GM21717 (cell line): ENCODE measurements around the gene MEIOSIN.

Experiments used
- ATAC-seq: cut with Tn5 transposase; IDR thresholded peaks from one replicate; pipeline ENCODE4 v1.9.1; 2021; ENCODE audit warnings: mild to moderate bottlenecking, moderate library complexity; ENCODE audit not compliant: unreplicated experiment

MEIOSIN gene

DNA sequence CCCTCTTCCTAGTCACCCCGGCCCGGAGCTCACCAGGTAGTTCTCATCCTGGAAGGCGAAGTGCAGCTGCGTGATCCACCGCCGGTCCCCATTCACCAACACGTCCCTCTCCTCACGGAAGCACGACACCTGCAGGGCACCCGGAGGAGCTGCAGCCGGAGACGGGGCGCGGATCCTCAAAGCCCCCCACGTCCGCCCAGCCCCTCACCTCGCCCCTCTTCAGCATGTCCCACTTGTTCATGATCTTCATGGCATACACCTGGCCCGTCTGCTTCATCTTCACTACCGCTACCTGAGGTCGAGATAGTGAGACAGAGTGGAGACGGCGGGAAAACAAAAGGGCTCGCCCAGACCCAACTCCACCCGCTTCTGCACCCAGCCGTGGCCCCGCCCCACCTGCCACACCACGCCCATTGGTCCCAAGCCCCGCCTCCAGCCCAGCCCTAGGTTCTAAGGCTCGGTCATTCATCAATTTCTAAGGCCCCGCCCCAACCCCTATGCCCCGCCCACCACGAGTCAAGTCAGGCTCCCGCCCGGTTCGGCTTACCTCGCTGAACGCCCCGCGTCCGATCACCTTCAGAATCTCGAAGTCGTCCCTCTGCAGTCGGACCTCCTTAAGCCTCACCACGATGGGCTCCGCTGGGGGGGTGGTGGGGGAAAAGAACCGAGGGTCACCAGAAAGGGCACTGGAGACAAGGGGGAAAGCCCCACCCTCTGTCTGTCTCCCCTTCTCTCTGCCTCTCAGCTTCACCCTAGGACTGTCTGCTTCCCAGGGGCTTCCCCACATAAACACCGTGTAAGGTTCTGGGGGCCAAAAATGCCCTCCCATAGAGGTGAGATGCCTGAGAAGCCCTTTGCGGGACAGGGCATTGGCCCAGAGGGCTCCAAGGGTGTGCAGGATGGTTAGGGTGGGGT lies 46.2 kb downstream of the MEIOSIN start:
- peak; percentile 69 for ATAC-seq

DNA sequence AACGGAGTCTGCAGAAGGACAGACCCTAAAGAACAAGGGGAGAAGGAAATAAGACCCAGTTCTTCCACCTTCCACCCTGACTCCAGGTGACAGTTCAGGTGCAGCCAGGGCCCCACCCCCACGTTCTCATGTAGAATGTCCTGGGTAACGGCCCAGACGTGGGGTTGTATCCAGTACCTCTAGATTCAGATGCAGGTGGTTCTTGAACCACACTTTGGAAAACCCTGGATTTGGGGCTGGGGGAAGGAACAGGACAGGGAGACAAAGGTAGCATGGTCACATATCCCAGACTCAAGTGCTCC lies 46.9 kb downstream of the MEIOSIN start:
- ATAC-seq, result no peak

DNA sequence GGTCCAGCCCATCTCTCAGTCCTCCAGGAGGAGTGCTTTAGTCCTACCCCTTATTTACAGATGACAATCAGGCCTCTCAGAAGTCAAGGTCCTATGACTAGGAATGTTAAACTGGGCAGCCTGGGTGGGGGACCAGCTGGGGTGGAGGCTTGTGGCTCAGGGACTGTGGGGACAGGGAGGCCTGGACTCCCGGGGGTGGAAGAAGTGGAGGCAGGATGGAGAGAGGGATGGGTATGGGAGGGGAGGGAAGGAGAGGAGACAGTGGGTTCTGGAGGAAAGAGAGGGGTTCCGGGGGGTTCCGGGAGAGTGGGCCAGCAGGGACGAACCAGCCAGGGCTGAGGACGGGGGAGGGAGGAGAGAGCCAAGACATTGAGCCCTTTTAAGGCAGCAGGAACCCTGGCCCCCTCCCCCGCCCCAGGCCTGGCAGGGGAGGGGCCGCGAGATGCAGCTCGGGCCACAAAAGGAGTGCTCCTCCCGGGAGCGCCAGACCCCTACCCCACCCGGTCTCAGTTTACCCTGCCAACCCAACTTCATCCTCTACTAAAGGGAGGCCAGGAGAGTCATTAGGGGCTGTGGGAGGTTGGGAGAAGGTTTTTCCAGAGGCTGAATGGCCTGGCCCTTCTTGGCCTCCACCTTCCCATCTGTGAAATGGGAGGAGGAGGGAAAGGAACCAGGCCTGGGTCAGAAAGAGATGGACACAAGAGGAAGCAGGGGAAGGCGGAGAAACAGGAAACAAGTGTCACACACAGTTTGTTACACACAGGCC lies 47.4 kb downstream of the MEIOSIN start:
- no peak for ATAC-seq

DNA sequence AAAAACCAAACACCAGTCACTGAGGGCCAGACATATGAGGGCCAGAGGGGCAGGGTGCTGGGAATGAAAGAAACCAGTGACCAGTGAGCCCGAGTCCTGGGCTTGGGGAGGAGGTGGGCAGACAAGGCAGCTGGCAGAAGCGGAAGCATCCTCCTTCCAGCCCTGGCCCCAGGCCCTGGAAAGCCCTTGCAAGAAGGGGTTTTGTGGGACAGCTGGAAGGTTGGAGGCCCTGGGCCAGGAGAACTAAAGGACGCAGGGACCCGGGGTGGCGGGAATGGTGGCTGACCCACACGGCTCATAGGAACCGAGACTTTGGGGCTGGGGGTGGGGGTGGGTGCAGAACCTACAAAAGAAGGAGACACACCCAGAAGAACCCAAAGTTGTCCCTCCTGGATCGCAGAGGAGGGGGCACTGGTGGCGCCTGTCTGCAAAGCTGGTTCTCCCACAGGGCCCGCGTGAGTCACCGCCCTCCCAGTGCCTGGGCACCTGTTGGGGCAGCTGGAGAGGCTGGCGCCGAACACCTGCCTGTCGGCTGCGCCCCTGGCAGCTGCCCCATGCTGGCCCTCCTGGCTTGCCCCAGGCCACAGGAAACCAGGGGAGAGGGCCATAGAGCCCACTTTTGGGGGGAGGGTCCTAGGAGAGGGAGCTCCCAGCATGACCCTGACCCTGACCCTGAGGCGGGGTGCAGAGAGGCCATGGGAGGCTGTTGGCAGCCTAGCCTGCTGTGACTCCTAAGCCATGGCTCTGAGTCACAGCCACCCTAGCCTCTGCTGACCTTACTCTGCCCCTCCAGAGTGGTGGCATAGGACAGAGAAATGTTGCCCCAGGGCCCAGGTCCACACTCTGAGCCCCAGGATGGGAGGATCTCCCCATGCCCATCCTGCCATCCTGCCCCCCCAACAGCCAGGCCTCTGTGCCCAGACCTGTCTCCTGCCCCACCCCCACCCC lies 48.2 kb downstream of the MEIOSIN start:
- ATAC-seq, result no peak

- no peak for ATAC-seq
These were observed 49.0 kb downstream of the MEIOSIN start, which contains the start of gene DMPK for GRCh38 chr19:45782162-45782691. Gene DMPK, minus strand, starts transcription at chr19:45782490. Its CDS starts 138 bp downstream, at chr19:45782352.

GRCh38 chr19:45782820-45783785 lies 49.9 kb downstream of the MEIOSIN start:
- no peak for ATAC-seq

DNA sequence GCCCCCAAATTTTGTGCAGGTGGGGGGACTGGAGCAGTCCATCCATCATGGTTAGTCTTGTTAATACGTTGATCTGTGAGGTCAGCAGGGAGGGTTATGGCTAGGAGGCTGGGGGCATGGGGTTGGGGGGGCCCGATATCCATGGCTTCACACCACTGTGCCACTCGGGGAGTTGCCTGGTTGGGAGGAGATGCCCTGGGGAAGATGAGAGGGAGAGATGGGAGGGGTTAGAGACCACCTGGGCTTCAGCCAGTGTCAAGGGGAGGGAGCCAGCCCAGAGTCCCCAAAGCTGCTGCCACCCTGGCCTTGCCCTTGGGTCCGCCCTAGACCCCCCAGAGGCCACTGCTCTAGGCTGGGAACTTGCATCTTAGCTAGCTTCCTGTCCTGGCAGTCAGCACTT lies 50.9 kb downstream of the MEIOSIN start:
- no peak for ATAC-seq

DNA sequence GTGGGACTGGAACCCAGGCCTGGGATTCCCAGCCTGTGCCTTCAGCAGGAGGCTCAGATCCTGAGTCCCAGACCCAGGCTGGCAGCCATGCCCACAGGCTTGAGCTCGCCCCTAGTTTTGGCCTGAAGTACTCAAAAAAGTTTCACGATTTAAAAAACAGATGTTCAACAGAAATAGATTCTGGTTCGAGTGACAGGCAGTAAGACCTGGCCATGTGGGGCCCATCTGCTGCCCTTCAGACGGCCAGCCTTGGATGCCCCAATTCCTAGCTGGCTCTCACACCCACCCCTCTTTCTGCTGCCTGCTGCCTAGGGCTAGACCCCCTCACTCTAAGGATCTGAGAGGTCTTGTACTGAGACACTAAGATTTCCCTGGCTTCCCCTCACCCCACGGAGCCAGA lies 51.9 kb downstream of the MEIOSIN start:
- no peak for ATAC-seq

DNA sequence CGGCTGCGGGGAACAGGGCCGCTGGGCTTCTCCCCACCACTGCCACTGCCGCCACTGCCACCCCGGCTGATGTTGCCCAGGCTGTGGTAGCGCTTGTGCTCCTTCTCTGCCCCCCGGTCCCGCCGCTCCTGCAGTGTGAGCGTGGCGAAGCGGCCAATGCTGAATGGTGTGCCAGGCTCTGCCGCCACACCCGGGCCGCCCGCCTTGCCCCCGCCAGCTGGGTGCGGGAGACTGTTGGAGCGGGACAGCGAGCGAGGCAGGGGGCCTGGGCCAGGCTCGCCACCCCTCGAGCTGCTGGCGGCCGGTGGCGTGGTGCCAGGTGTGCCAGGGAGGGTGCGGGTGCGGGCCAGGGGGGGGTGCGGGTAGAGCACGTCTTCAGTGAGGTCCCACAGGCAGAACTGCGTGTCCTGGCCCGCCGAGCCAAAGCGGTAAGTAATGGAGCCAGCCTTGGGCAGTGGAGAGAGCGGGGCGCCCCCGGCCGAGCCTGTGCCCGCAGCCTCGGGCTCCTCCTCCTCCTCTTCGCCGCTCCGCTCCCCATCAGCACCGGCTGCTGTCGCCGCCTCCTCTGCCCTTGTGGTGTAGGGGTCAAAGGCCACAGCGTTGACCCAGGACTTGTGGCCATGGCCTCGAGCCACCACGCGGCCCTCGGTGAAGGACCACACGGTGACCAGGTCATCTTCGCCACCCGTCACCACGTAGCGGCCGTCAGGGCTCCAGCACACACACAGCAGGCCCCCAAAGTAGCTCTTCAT lies 52.7 kb downstream of the MEIOSIN start:
- ATAC-seq, result no peak

- ATAC-seq, result no peak
These were observed 53.3 kb downstream of the MEIOSIN start for GRCh38 chr19:45786533-45786894.

DNA sequence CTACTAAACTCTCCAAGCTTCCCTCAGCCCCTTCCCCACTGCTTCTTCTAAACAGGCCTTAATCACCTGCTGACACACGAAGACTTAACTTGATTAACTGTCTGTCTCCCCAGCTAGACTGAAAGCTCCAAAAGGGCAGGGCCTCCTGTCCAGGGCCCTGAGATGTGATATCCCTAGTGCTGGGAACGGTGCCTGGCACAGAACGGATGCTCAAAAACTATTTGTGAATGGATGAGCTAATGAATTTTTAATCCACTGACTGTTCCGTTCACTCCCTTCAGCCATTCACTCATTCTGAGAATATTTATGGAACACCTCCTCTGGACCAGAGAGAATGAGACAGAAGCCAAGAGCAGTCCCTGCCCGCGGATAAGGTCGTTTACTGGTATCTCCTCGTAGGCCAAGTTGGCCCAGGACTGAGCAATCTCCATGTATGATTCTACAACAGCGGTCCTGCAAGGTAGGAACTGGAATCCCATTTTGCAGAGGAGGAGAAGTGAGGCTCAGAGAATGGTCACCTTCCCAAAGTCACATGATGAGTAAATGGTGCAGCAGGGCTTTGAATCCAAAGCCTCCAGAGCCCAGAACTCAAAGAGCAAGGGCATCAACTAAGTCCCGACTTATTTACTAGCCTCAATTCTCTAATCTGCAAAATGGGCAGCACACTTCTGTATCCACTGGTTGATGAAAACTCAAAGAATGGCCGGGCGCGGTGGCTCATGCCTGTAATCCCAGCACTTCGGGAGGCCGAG lies 56.0 kb downstream of the MEIOSIN start:
- ATAC-seq, result no peak

DNA sequence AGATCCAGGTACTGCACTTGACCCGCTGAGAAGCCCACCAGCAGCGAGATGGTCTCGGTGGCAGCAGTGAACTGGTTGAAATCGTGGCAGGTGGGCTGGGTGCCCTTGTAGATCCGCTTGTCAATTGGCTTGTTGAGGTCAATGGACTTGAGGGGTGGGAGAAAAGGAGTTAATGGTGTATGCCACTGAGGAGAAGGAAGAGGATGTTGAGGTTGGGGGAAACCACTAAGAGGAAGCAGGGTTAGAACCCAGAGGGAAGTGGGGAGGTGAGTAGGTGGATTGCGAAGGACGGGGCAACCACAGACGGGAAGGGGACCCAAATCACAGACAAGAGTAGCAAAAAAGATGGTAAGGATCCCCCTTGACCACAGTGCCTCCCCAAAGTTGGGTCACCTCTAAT lies 57.7 kb downstream of the MEIOSIN start:
- no peak for ATAC-seq

DNA sequence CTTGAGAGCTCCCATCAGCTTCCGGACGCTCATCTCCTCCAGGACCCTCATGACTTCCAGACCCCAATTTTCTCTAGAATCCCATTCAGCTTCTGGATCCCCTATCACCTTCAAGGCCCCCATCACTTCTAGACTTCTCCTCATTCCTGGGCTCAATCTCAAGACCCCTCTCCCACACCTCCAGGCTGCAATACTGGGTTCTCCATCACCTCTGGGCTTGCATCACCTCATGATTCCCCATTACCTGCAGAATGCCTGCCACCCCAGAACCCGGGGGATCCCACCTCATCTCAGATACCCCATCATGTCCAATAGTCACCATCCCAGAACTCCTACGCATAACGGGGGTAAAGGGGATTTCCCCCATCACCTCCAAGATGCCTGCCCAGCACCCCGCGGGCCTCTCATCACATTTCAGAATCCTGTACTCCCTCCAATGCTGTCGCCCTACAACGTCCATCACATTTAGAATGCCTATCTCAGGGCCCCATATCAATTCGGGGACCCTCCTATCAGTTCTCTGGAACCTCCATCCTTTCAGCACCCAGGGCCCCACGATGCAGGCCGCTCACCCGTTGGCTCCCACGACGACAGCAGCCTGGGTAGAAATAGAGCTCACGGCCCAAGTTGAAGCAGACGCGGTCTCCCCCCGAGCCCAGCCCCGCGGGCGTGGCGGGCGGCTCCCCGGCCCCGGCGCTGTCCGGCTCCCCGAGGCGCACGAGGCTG lies 58.7 kb downstream of the MEIOSIN start:
- ATAC-seq, result peak; percentile 3

DNA sequence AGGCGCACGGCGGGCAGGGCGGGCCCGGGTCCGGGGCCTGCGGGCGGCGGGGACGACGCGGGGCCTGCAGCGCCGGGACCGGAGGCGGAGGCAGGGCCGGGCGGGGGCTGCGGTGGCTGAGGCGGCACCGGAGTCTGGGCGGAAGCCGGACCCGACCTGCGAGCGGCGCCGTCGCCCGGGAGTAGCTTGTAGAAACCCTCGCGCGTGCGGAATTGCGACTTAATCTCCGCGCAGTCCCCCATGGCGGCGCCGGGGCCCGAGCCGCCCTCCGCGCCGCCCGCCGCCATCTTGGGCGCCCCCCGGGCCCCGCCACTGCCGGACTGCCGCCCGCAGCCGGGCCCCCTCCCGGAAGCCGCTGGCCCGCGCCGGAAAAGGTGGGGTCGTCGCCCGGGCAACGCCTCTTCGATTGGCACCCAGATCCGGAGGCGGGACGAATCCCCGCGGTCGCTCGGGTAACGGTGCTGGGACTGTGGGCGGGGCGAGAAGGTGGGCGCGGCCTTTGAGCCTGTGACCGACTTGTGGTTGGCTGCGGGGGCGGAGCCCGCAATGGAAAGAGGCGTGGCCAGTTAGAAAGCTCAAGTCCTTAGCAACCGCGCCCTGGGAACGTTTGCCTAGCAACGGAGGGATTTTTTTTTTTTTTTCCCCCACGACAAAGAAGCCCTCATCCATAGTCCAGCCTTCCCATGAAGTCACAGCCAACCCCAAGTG lies 59.4 kb downstream of the MEIOSIN start, which contains the start of gene DMWD:
Gene DMWD, minus strand, starts transcription at position 376 of the 708 bp plus-strand sequence. Its CDS starts 89 bp downstream, at position 287.
- ATAC-seq, result peak; percentile 83

- no peak for ATAC-seq
These were observed 59.9 kb downstream of the MEIOSIN start for GRCh38 chr19:45793178-45793564.

GRCh38 chr19:45793876-45794275 lies 60.6 kb downstream of the MEIOSIN start:
- ATAC-seq, result no peak

DNA sequence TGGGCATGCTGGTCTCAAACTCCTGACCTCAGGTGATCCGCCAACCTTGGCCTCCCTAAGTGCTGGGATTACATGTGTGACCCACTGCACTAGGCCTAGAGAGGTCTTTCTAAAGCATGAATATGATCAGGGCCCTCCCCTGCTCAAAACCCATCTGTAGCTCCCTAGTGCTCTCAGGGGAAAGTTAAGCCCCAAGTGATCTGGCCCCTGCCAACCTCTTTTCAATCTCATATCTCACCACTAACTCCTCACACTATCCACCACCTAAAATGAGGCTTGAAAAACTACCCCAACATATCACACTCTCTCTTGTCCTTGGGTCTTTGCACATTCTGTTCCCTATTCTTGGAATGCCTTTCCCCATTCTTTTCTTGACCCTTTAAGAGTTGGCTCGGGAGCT lies 61.4 kb downstream of the MEIOSIN start:
- no peak for ATAC-seq
